Ammon's horn (tissue), 1 donor: ENCODE measurements around the gene KLHL30.

Source experiments
- DNase-seq: peaks from one replicate; pipeline ENCODE4 v3.0.0-alpha.2; 2016; ENCODE audit warnings: low spot score

KLHL30 gene

DNA sequence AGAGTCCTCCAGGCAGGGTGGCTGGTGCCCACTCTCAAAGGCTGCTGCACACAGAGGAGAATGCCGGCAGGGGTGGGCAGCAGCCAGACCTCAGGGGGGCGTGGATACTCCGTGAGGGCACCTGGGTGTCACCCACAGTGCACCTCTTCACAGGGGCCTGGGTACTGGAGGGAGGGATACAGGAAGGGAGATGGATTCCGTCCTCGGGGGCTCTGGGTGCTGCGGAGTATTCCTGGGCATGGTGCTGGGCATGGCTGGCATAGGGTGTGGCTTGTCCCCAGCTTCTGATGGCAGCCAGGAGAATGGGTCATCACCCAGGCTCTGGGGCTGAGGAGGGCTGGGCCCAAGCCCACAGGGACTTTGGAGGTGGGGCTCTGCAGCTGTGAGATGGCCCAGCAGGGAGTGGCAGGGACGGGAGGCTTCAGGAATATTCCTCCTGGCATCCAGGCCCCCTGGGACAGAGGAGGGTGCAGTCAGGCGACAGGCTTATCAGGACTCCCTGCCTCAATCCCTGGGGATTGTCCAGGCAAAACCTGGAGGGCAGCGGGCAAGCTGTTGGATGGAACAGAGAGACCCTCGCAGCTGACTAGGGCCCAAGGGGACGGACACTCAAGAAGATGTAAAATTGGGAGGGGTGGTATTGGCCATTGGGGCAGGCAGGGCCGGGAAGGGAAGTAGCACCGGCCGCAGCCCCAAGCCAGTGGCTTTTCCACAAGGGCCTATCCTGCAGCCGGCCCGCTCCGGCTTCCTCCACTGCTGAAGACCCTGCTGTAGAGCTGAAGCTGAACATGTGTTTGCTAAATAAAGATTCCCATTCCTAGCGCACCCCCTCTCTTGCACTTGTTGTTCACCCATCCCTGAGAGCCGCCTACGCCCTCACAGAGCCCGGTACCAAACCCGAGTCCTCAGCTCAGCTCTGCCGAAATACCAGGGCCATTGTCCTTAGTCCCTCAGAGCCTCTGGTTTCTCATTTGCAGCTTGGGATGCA lies 5.7 kb upstream of the KLHL30 start:
- peak; percentile 72 for DNase-seq

DNA sequence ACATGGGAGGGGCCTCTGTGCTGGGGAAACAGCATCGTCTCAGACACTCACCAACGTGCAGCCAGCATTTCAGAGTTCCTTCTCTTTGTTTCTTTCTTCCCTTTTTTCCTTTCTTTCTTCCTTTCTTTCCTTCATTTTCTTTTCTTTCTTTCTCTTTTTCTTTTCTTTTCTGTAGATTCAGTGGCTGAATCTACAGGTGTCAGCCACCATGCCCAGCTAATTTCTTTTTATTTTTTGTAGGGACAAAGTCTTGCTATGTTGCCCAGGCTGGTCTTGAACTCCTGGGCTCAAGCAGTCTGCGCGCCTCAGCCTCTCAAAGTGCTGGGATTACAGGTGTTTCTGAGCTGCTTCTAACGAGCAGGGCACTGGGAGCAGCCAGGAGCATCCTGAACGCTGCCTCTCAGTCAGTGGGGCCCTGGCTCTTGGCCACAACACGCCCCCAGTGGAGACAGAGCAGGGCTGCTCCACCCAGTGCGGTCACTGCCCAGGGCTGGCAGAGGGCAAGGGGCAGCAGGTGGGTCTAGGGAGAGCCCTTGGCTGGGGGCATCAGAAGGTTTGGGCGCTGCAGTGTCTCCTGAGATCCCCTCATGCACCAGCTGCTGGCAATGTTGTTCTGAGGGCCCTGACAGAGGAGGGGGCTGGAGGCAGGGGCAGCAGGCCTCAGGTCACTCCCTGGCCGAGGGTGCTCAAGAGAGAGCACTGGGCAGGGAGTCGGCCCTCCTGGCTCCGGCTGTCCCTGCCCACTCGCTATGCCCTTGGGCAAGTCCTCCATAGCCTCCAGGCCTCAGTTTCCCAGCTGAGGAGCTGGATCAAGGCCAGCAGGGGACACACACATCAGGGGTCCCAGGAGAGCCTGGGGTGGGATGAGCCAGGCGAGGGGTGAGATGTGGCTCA lies 4.7 kb upstream of the KLHL30 start:
- DNase-seq, result no peak

DNA sequence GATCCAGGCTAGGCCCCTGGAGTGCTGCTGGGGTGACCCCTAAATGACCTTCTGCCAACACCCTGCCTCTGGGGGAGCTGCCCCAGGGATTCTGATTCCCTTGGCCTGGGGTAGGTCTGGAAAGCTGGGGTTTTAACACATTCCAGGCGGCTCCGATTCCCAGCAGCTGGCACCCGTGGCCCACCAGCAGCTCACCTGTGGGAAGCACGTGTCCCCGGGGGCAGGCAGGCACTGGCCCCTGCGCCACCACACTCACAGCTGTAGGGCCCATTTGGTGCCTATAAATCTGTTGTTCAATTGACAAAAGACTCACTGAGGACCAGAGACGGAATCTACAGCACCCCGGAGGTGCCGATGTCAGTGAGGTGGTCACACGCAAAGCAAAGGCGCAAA lies 4.1 kb upstream of the KLHL30 start:
- no peak for DNase-seq

DNA sequence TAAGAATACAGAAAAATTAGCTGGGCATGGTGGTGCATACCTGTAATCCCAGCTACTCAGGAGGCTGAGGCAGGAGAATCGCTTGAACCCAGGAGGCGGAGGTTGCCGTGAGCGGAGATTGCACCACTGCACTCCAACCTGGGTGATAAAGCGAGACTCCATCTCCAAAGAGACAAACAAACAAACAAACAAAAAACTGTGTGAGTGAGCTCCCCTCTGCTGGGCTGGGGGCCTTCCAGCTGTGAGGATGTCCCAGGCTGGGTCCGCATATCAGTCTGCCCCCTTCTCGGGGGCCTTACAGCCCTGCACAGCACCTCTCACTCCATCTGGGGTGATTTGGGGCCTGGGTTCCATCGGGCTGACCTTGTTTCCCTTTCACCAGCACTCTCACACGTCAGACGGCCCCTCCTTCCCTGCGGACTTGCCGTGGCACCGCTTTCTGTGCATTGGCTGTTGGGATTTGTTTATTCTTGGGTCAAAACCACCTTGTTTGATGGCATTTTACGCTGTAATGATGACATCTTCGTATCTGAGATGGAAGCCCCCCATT lies 2.8 kb upstream of the KLHL30 start:
- no peak for DNase-seq

DNA sequence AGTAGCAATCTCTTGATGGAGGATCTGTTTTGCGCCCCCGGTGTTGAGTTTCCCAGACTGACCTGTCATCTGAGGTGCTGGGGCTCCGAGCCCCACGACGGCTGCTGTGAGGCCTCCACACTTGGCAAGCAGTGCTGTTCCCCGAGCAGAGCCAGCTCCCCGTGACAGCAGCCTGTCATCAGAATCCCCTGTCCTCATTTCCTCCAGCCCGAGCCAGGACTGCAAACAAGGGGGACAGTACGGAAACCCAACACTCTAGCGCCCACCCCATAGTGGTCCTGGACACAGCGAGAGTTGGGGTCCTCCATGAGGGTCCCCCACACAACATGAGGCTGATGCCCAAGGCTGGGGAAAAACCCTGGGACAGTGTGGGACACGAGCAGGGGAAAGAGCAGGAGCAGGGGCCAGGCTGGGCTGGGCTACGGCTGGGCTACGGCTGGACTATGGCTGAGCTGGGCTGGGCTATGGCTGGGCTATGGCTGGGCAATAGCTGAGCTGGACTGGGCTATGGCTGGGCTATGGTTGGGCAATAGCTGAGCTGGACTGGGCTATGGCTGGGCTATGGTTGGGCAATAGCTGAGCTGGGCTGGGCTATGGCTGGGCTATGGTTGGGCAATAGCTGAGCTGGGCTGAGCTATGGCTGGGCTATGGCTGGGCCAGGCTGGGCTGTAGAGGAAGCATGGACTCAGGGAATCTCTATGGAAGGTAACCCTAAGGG lies 1.5 kb upstream of the KLHL30 start:
- DNase-seq, result no peak

DNA sequence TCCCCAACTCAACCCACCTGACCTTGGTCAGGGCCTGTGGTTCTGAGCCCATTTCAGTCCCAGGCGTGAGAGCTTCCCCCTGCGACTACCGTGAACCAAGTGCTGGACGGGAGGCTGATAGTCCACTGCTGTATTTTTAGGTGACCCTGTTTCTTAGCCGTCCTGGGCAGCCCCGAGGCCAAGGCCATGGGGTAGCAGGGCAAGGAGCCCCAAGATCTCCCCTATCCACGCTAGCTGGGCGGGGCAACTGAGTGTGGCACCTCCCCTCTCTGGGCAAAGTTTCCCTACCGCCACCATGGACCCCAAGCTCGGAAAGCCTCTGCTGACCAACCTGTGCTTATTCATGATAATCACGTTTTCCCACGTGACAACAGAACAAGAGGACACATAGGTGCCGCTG lies 583 bp upstream of the KLHL30 start:
- no peak for DNase-seq

DNA sequence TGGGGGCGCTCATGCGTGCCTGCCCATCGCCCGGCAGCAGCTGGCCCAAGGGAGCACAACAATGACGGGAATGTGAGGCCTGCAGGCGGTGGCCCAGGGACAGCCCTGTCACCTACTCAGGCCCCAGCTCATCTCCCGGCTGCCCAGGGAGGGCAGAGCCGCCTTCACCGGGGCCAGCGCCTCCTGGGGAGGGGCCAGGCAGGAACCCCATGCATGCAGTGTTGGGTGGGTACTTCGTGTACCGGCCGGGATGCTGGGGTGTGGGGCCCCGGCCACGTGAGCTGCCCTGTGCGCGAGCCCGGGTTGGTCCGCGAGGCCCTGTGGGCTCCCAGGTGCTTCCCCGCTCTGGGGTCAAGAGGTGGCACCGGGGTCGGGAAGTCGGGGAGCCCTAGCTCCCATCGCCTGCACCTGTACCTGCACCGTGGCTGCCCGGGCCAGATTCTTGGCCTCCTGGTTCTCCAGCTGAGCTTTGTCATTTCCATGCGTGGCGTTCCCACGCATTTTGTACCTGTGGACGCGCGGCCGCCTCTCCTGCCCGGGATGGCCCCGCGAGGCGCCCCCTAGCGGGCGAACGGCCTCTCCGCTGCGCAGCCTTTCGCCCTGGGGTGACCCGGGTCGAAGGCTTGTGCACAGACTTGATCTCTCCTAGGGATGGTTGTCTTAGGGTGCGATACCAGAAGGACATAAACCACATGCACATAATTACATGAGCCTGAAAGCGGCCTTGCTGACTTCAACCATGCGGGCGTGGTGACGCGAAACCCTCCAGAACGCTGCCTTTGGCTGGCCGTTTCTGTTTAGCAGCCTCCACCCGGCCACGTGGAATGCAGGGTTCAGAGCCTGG lies 950 bp downstream of the KLHL30 start:
- no peak for DNase-seq

DNA sequence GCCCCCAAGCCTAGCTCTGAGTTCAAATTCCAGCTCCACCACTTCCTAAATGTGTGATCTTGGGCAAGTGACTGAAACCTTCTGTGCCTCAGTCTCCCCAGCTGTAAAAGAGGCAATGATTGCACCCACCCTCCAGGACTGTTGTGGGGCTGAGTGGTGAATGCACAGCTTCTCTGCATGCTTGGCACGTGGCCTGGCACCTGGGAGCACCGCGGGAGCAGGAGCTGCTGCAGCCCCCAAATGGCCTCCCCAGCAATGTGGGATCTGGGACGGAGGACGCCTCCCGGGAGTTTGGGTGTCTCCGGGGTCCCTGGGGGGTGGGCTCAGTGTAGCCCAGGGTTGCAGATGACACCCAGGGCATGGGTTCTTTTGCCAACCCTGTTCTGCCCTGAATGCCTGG lies 1.6 kb downstream of the KLHL30 start:
- DNase-seq, result no peak

DNA sequence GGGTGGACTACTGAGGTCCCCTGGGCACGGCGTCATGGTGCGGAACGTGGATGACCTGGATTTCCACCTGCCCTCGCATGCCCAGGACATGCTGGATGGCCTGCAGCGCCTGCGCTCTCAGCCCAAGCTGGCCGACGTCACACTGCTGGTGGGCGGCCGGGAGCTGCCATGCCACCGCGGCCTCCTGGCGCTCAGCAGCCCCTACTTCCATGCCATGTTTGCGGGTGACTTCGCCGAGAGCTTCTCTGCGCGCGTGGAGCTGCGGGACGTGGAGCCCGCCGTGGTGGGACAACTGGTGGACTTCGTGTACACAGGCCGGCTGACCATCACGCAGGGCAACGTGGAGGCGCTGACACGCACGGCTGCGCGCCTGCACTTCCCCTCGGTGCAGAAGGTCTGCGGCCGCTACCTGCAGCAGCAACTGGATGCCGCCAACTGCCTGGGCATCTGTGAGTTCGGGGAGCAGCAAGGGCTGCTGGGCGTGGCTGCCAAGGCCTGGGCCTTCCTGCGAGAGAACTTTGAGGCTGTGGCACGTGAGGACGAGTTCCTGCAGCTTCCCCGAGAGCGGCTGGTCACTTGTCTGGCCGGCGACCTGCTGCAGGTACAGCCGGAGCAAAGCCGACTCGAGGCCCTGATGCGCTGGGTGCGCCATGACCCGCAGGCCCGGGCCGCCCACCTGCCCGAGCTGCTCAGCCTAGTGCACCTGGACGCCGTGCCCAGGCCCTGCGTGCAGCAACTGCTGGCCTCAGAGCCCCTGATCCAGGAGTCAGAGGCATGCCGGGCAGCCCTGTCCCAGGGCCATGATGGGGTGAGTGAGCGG lies 2.5 kb downstream of the KLHL30 start:
- no peak for DNase-seq

DNA sequence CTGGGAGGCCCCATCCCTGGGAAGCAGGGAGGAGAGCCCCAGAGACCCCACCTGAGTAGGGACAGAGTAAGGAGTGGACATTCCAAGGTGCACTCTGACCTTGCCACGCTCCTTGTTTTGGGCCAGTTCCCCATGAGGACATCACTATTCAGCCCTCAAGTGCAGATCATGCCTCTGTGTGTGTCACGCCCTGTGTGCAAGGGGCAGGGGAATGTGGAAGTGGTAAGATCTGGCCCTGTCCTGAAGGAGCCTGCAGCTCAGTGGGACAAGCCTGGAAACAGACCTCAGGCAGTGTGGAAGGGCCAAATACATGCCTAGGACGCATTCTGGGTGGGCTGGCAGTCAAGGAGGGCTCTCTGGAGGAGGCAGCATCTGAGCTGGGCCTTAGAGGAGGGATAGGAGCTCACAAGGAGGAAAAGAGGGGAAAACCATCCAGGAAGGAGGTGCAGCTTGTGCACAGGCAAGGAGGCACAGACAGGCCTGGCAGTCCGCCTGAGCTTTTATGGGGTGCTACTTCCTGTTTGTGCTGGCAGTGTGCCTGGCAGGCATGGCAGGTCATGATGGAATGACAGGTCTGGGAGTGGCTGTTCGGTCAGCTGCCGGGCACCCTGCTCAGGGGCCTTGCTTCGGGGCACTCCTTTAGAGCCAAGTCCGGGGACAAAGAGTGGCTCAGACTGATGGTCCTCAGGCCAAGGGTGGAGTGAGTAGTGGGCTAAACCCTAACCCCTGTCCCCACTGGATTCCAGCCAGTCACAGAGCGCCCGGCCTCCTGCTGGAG lies 3.3 kb downstream of the KLHL30 start:
- DNase-seq, result no peak

DNA sequence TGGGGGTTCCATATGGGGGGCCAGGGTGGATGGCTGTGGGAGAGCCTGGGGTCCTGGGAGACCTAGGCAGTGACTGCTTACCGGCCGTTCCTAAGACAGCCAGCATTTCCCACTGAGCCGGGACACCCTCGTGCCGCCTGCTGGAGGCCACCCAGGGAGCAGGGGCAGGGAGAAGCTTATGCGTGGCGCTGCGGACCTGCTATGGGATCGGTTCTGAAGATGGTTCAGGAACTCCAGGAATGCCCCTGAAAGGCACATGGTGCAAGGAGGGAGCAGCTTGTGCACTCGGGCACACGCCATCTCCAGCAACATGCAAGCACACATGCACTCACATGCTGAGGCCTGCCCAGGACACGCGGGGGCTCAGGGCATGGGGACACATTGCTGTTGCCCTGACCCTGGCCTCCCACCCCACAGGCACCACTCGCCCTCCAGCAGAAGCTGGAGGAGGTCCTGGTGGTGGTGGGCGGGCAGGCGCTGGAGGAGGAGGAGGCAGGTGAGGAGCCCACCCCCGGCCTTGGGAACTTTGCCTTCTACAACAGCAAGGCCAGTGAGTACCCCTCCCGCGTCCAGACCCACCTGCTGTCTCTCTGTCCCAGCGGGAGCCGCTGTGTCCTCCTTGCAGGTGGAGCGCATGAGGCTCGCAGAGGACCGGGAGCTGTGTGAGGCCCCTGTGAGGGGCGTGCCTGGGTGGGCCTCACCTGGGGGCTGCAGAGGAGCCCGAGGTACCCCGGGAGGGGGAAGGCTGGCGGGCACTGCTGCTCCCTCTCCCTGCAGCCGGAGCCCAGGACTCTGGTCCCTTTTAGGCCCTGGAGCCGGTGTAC lies 4.1 kb downstream of the KLHL30 start:
- no peak for DNase-seq

DNA sequence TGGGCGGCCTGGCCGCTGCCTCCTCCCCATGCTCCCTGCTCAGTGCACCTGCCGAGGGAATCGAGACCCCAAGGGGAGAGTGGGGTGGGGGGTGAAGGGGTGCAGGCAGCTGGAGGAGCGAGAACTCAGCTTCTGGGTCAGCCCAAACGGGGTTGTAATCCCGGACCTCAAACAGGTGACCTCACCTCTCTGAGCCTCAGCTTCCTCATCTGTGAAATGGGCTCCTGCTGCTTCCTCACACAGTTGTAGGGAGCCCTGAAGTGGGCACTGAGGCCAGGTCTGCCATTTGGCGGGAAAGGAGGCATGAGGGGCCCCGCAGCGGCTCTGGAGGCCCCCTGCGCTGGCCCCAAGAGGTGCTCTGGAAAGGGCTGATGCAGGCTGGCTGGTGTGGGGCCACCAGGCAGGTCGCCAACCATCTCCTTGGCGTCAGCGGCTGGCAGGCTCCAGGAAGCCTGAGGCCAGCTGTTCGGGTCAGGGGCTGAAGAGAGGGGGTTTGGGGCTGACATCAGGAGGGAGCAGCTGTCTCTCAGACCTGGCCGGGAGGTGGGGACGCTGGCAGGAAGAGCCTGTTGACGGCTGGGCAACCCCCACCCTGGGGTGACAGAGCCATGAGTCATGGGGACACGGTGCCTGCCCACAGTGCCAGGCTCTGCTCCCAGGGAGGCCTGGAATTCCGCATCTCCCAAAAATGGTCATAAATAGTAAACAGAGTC lies 4.9 kb downstream of the KLHL30 start:
- DNase-seq, result no peak

DNA sequence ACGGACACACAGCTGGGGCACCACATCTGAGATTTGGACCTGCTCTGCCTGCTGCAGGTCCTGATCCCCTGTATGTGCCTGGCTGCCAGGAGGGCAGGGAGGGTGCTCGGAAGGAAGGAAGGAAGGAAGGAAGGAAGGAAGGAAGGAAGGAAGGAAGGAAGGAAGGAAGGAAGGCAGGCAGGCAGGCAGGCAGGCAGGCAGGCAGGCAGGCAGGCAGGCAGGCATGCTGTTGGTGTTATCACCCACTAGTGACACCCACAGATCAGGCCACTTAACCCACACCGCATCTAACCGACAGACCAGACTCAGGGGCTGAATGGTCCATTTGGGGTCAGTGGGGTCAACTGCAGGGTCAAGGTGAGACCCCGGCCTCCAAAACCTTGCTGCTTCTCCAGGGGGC lies 5.8 kb downstream of the KLHL30 start:
- DNase-seq, result no peak

DNA sequence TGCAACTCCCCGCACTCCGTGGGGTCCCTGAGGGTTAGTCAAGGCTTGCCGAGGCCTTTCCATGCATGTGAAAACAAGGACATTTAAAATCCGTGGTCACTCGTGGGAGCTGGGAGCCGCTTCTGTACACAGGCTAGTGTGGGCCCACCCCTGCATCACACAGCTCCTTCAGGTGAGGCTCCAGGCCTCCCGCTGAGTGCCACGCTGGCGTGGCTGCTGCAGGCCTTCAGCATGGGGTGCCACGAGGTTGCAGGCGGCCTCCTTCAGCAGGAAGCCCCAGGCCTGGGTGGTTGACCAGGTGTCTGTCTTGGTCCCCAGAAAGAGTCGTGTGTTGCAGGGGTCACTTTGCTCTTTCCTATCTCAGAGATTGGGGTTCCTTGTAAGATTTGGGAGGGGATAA lies 6.6 kb downstream of the KLHL30 start:
- no peak for DNase-seq

DNA sequence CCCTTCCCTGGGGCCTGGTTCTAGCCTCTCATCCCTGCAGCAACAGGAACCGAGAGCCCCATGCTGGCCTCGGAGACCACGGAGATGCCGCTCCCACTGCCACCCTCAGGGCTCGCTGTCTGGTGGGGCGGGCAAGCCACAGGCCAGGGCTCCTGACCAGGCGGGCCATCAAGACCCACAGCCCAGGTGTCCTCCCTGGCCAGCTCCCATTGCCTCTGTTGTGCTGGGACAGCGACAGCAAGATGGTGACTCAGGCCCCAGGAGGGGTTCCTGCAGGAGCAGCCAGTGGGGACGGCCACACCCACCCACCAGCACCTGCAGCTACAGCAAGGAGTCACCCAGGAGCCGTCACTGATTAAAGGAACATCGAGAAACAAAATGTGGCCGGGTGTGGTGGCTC lies 7.4 kb downstream of the KLHL30 start:
- no peak for DNase-seq

DNA sequence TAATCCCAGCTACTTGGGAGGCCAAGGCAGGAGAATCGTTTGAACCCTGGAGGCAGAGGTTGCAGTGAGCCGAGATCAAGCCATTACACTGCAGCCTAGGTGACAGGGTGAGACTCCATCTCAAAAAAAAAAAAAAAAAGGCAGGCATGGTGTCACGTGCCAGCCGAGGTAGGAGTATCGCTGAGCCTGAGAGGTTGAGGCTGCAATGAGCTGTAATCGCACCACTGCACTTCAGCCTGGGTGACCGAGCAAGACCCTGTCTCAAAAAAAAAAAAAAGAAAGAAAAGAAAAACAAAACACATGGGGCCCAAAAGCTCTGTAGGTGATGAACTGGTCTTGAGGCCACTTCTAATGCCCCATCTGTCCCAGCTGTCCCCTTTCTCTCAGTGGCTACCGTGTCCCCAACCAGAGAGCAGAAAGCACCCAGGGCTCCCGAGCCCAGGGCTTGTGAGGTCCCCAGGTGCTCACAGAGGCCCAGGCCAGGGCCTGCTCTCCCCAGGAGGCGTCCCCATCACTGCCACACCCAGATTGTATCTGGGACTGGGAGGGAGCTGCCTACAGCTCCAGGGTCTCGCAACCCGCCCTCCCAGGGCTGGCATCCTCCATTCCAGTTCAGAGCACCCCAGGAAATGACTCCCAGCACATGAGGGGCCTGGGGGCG lies 8.5 kb downstream of the KLHL30 start:
- DNase-seq, result no peak

DNA sequence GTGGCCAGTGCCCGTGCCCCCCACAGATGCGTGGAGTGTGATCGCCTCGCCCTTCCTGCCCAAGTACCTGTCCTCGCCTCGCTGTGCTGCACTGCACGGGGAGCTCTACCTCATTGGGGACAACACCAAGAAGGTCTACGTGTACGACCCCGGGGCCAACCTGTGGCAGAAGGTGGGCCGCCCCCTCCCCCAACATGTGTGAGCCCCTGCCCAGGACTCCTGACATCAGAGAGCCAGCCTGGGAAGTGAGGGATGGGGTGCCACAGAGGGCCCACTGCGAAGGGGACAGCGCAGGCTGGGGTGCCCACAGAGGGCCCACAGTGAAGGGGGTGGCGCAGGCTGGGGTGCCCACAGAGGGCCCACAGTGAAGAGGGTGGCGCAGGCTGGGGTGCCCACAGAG lies 10.5 kb downstream of the KLHL30 start:
- no peak for DNase-seq
